Measurements from ENCODE around the gene FAM90A1. TPM values are rescaled to one million over a fixed set of nuclear protein-coding genes. Genes with fewer than 3 reads are reported as not detected.

Gene FAM90A1, protein sequence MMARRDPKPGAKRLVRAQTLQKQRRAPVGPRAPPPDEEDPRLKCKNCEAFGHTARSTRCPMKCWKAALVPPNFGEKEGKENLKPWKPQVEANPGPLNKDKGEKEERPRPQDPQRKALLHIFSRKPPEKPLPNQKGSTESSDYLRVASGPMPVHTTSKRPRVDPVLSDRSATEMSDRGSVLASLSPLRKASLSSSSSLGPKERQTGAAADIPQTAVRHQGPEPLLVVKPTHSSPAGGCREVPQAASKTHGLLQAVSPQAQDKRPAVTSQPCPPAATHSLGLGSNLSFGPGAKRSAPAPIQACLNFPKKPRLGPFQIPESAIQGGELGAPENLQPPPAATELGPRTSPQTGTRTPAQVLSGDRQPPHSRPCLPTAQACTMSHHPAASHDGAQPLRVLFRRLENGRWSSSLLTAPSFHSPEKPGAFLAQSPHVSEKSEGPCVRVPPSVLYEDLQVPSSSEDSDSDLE
- total RNA-seq: 0.15 and 0.17 TPM in 2 replicates

DNA sequence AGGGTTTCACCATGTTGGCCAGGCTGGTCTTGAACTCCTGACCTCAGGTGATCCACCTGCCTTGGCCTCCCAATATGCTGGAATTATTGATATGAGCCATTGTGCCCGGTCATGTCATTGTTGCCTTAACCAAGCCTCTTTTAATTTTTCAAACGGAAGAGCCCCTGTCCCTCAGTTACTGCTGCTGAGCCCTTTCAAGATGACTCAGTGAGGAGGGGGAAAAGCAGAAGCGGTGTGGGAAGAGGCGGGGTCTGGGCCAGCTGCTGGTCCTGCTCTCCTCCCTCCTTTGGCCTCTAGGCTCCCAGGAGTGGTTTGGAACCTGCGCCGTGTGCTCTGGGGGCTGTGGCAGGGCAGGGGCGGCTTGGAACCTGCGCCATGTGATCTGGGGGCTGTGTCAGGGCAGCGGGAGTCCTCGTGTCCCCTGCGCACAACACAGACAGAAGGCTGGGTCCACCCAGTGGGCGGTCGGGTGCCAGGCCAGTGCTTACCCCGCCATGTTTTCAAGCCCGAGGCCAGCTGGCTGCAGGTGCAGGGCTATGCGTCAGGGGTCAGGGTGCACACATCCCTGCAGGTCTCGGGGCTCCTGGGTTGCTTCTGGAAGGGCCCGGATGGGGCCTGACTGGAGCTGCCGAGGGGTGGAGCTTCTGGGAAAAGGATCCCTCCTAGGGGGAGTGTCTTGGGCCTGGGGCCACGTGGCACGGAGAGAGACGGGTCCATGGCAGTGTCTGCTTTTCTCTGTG is at the start of gene FAM90A1:
Gene FAM90A1, minus strand, starts transcription at position 627 of the 740 bp plus-strand sequence. CDS start 2,786 bp downstream, outside the sequence.

Other genes with a start within 250 kb of the FAM90A1 start
- 8.6 and 9.2 TPM in 2 replicates for gene FOXJ2, start 194.9 kb downstream of the FAM90A1 start, total RNA-seq
- not detected in 2 replicates for gene C3AR1, start 161.3 kb downstream of the FAM90A1 start, total RNA-seq
- 22.4 and 37.3 TPM in 2 replicates for gene NECAP1, start 145.3 kb downstream of the FAM90A1 start, total RNA-seq
- gene CLEC4A, start 104.0 kb downstream of the FAM90A1 start, total RNA-seq: not detected in 2 replicates
- not detected in 2 replicates for gene ZNF705A, start 70.6 kb downstream of the FAM90A1 start, total RNA-seq
- not detected in 2 replicates for gene CLEC6A, start 228.3 kb upstream of the FAM90A1 start, total RNA-seq

Data from bronchus fibroblast of lung (primary cell).